ENCODE measurements around the gene WDR74. TPM values are rescaled to one million over a fixed set of nuclear protein-coding genes. Genes with fewer than 3 reads are reported as not detected.

The WDR74 gene
- total and polyA plus RNA-seq, 2 of the 13 experiments (the other 11 are each of a cell fraction or from before 2014, with no cell fraction given) = 77.0 to 83.3 TPM

DNA sequence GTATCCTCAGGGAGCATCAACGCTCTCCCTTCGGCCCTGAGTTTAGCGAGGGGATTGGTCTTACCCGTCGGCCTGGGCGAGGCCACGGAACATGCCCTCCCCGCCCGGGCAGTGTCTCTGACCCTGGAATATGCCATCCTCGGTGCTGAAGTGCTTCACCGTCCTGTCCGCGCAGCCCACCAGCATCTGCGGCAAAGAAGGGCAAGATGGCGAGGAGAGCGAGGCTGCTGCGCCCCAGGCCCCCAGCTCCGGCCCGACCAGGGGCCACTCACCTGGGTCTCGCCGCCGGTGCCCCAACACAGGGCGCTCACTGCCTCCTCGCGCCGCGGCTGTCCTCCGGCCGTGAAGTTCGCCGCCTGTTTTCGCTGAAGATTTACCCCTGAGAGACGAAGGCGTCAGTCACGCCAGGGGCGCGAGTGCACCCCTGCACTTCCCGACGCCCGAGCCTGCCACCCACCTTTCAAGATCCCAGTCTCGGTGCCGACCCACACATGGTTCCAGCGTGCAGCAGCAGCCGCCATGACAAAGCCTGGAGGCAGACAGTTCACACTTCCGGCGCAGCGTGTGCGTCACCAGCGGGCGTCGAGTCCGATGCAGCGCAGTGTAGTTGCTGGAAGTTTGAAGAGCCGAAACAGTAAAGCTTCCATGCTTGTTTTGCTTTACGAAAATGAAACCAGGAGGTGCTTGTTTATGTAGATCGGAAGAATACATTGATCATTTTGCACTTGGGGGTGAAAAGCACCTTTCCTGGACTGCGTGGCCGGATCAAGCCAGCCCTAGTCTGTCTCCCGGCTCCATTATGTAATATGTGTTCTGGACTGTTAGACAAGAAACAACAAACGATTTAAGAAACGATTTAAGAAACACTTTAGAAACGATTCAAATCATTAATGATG, at the start of gene WDR74 (continued):
- TF ChIP-seq, protein P1, sequence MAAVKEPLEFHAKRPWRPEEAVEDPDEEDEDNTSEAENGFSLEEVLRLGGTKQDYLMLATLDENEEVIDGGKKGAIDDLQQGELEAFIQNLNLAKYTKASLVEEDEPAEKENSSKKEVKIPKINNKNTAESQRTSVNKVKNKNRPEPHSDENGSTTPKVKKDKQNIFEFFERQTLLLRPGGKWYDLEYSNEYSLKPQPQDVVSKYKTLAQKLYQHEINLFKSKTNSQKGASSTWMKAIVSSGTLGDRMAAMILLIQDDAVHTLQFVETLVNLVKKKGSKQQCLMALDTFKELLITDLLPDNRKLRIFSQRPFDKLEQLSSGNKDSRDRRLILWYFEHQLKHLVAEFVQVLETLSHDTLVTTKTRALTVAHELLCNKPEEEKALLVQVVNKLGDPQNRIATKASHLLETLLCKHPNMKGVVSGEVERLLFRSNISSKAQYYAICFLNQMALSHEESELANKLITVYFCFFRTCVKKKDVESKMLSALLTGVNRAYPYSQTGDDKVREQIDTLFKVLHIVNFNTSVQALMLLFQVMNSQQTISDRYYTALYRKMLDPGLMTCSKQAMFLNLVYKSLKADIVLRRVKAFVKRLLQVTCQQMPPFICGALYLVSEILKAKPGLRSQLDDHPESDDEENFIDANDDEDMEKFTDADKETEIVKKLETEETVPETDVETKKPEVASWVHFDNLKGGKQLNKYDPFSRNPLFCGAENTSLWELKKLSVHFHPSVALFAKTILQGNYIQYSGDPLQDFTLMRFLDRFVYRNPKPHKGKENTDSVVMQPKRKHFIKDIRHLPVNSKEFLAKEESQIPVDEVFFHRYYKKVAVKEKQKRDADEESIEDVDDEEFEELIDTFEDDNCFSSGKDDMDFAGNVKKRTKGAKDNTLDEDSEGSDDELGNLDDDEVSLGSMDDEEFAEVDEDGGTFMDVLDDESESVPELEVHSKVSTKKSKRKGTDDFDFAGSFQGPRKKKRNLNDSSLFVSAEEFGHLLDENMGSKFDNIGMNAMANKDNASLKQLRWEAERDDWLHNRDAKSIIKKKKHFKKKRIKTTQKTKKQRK (IDR thresholded peaks at IDR 0.05; ENCODE audit: low read length) = no peak
- TF ChIP-seq TRIM24 (CRISPR knock-in tag; IDR thresholded peaks at IDR 0.05) (no peak), ONECUT2 (CRISPR knock-in tag; IDR thresholded peaks at IDR 0.05) (no peak), TOPORS (CRISPR knock-in tag; IDR thresholded peaks at IDR 0.05) (peak; percentile 11; the same call in 1 of the 2 replicates), ZNF768 (CRISPR knock-in tag; IDR thresholded peaks at IDR 0.05) (peak; percentile 76), NR3C1 (CRISPR knock-in tag; IDR thresholded peaks at IDR 0.05) (no peak), RFXAP (CRISPR knock-in tag; IDR thresholded peaks at IDR 0.05; ENCODE audit: borderline replicate concordance) (peak; percentile 89; the same call in 1 of the 2 replicates)
- TF ChIP-seq, protein P2, sequence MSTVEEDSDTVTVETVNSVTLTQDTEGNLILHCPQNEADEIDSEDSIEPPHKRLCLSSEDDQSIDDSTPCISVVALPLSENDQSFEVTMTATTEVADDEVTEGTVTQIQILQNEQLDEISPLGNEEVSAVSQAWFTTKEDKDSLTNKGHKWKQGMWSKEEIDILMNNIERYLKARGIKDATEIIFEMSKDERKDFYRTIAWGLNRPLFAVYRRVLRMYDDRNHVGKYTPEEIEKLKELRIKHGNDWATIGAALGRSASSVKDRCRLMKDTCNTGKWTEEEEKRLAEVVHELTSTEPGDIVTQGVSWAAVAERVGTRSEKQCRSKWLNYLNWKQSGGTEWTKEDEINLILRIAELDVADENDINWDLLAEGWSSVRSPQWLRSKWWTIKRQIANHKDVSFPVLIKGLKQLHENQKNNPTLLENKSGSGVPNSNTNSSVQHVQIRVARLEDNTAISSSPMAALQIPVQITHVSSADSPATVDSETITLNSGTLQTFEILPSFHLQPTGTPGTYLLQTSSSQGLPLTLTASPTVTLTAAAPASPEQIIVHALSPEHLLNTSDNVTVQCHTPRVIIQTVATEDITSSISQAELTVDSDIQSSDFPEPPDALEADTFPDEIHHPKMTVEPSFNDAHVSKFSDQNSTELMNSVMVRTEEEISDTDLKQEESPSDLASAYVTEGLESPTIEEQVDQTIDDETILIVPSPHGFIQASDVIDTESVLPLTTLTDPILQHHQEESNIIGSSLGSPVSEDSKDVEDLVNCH (CRISPR knock-in tag; IDR thresholded peaks at IDR 0.05) = no peak
- TF ChIP-seq, protein P3, sequence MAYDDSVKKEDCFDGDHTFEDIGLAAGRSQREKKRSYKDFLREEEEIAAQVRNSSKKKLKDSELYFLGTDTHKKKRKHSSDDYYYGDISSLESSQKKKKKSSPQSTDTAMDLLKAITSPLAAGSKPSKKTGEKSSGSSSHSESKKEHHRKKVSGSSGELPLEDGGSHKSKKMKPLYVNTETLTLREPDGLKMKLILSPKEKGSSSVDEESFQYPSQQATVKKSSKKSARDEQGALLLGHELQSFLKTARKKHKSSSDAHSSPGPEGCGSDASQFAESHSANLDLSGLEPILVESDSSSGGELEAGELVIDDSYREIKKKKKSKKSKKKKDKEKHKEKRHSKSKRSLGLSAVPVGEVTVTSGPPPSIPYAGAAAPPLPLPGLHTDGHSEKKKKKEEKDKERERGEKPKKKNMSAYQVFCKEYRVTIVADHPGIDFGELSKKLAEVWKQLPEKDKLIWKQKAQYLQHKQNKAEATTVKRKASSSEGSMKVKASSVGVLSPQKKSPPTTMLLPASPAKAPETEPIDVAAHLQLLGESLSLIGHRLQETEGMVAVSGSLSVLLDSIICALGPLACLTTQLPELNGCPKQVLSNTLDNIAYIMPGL (CRISPR knock-in tag; IDR thresholded peaks at IDR 0.05; ENCODE audit: borderline replicate concordance in 1 of 2, low read depth in 1 of 2) = peak; percentile 71 to 83; a peak in 3 of 4 replicates
- TF ChIP-seq, protein P4, sequence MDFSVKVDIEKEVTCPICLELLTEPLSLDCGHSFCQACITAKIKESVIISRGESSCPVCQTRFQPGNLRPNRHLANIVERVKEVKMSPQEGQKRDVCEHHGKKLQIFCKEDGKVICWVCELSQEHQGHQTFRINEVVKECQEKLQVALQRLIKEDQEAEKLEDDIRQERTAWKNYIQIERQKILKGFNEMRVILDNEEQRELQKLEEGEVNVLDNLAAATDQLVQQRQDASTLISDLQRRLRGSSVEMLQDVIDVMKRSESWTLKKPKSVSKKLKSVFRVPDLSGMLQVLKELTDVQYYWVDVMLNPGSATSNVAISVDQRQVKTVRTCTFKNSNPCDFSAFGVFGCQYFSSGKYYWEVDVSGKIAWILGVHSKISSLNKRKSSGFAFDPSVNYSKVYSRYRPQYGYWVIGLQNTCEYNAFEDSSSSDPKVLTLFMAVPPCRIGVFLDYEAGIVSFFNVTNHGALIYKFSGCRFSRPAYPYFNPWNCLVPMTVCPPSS (IDR thresholded peaks at IDR 0.05) = no peak
- TF ChIP-seq, protein P5, sequence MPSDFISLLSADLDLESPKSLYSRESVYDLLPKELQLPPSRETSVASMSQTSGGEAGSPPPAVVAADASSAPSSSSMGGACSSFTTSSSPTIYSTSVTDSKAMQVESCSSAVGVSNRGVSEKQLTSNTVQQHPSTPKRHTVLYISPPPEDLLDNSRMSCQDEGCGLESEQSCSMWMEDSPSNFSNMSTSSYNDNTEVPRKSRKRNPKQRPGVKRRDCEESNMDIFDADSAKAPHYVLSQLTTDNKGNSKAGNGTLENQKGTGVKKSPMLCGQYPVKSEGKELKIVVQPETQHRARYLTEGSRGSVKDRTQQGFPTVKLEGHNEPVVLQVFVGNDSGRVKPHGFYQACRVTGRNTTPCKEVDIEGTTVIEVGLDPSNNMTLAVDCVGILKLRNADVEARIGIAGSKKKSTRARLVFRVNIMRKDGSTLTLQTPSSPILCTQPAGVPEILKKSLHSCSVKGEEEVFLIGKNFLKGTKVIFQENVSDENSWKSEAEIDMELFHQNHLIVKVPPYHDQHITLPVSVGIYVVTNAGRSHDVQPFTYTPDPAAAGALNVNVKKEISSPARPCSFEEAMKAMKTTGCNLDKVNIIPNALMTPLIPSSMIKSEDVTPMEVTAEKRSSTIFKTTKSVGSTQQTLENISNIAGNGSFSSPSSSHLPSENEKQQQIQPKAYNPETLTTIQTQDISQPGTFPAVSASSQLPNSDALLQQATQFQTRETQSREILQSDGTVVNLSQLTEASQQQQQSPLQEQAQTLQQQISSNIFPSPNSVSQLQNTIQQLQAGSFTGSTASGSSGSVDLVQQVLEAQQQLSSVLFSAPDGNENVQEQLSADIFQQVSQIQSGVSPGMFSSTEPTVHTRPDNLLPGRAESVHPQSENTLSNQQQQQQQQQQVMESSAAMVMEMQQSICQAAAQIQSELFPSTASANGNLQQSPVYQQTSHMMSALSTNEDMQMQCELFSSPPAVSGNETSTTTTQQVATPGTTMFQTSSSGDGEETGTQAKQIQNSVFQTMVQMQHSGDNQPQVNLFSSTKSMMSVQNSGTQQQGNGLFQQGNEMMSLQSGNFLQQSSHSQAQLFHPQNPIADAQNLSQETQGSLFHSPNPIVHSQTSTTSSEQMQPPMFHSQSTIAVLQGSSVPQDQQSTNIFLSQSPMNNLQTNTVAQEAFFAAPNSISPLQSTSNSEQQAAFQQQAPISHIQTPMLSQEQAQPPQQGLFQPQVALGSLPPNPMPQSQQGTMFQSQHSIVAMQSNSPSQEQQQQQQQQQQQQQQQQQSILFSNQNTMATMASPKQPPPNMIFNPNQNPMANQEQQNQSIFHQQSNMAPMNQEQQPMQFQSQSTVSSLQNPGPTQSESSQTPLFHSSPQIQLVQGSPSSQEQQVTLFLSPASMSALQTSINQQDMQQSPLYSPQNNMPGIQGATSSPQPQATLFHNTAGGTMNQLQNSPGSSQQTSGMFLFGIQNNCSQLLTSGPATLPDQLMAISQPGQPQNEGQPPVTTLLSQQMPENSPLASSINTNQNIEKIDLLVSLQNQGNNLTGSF (CRISPR knock-in tag; IDR thresholded peaks at IDR 0.05) = 0 out of 2 replicates have a peak, but pooled peaks have one; percentile 75
- TF ChIP-seq, protein P6, sequence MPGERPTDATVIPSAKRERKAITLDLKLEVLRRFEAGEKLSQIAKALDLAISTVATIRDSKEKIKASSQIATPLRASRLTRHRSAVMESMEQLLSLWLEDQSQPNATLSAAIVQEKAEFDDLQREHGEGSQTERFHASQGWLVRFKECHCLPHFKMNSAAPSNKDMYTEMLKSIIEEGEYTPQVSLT (CRISPR knock-in tag; IDR thresholded peaks at IDR 0.05; ENCODE audit: borderline replicate concordance, low read depth) = peak; percentile 77; the same call in 1 of the 2 replicates

Data from HepG2 (cell line).